SW480 (cell line): ENCODE data around the gene TNP1.

Experiments
- DNase-seq: peaks from one replicate; pipeline ENCODE4 v3.0.0-alpha.2; 2016; ENCODE audit warnings: low spot score

The TNP1 gene

DNA sequence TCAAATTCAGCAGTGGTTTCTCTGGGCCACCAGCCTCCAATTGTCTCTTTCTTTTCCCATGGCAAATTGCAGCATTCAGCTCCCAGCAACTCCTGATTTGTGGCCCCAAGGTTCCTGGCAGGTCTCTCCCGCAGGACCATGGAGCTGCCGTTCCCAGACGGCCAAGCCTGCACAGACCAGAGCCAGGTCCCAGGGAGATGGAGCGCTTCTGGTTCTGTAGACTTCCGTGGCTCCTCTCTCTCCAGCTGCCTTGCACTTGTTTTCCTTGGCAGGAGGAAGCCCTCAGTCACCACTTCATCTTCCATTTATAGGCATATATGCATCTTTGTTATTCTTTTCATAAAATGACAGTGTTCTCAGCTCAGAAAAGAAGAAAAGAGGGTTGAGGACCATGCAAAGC lies 21.7 kb downstream of the TNP1 start:
- DNase-seq = no peak

DNA sequence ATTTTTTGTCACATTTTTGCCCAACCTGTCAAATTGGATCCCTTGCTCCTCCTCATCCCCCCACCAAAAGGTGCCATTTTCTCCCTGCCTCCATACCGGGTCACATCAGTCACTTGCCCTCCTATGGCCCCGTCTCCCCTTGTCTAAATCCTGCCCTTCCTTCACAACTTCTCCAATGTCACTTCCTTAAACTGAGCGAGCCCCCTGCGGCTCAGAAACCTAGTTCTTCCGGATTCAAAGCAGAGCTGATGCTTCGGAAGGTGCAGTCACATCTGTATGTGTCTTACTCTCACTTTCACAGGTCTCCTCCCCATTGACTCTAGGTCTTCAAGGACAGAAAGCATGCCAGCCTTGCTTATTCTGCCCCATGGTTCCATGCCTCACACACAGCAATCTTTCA lies 22.1 kb downstream of the TNP1 start:
- DNase-seq = no peak

GRCh38 chr2:216833061-216833460 lies 26.8 kb downstream of the TNP1 start:
- no peak for DNase-seq

DNA sequence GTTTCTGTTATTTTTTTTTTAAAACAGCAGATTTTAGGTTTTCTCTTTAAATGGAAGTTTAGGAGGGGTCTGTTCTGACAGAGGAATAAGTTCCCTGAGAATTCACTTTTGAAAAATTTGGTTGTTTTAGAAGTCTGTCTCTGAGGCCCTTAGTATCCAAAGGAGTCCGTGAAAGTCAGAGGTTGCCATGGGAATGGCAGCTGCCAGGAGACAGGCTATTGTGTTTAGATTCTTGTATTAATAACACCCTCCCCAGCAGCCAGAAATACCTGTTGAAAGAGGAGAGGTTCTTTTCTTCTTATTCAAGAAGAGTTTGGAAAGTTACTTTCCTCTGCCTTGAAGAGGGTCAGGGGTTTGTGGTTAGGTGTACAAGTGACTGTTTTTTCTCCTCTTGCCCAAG lies 29.5 kb downstream of the TNP1 start:
- no peak for DNase-seq

- no peak for DNase-seq
Measured at GRCh38 chr2:216829533-216829932, 30.3 kb downstream of the TNP1 start.

DNA sequence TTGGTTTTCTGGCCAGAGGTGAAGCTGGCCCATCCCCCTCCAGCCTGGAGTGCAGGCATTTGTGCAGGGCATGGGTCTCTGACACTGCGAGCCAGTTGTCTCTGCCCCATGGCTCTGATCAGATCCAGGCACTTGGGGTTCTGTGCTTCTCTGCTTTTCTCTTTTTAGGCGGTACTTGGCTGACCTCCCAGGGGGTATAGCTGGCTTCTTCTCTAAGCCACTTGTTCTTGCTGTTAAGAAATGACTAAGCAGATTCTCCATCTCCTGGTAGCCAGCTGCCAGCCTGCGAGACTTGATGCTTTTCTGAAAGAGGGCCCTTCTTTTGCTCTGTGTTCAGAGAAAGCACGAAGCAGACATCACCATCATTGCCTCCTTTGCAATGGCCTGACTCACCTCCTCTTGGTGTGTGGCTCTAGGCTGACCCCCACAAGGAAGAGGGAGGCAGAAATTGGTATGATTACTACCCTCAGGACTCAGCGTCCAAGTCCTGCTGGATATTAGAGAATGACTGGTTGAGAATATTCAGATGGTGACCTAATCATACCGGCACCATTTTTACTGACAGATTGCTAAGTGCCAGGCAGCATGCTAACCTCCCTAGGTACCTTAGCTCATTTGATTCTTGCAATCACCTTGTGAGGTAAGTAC lies 32.7 kb downstream of the TNP1 start:
- DNase-seq = no peak

GRCh38 chr2:216822470-216822869 lies 37.4 kb downstream of the TNP1 start:
- no peak for DNase-seq

DNA sequence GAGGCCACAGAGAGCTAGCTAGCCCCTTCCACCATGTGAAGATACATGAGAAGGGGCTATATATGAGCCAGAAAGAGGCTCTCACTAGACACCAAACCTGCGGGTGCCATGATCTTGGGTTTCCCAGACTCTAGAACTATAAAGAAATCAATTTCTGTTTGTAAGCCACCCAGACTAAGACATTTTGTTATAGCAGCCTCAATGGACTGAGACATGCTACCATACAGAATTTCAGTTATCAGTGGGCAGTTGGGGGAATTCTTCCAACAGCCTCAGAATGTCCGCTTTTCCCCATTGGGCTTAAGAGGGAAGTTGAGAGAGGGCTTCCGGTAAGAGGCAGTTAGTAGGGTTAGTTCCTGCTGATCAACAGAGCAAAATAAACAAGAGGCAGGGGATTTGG lies 39.2 kb downstream of the TNP1 start:
- no peak for DNase-seq

GRCh38 chr2:216819766-216820165 lies 40.1 kb downstream of the TNP1 start:
- no peak for DNase-seq

- no peak for DNase-seq
Measured at GRCh38 chr2:216819055-216819454, 40.8 kb downstream of the TNP1 start.

- DNase-seq = no peak
Measured at GRCh38 chr2:216810399-216811160, 49.3 kb downstream of the TNP1 start.
